PC-3 (cell line): Measurements from ENCODE around the gene KLHDC9.

Source experiments
- EZH2 ChIP-seq: fragments of 300-600 bp; sonication (generic); IDR thresholded peaks from one replicate; pipeline ENCODE4 v1.6.1; 2017; ENCODE audit warnings: antibody characterized with exemption, mild to moderate bottlenecking, low read length; ENCODE audit not compliant: unreplicated experiment
- EZH2phosphoT487 ChIP-seq: fragments of 300-600 bp; sonication (generic); IDR thresholded peaks from 2 replicates; pipeline ENCODE4 v1.6.1; 2018; ENCODE audit warnings: mild to moderate bottlenecking, antibody characterized with exemption, low read length, borderline replicate concordance
- TF ChIP-seq, protein P1 (sequence below): fragments of 300-600 bp; sonication (generic); conservative IDR thresholded peaks from 2 replicates; pipeline ENCODE4 v1.5.1; 2017; ENCODE audit warnings: antibody characterized with exemption, low read depth, mild to moderate bottlenecking, low read length

DNA sequence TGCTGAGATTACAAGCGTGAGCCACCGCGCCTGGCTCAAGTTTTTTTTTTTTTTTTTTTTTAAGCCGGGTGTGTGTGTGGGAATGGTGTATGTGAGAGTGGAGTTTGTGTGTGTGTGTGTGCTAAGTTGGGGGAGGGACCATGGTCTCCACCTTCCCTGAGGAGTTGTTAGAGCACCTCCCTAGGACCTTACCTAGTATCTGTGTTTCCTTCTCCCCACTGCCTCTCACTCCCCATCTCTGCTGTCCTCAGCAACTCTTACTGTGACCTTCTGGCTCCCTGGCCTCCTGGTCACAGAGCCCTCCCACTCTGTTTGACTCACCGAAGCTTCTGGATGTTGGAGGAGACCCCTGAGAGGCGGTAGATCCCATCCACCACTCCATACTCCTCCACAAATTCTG is 38.9 kb upstream of the KLHDC9 start:
- TF ChIP-seq, protein P1, sequence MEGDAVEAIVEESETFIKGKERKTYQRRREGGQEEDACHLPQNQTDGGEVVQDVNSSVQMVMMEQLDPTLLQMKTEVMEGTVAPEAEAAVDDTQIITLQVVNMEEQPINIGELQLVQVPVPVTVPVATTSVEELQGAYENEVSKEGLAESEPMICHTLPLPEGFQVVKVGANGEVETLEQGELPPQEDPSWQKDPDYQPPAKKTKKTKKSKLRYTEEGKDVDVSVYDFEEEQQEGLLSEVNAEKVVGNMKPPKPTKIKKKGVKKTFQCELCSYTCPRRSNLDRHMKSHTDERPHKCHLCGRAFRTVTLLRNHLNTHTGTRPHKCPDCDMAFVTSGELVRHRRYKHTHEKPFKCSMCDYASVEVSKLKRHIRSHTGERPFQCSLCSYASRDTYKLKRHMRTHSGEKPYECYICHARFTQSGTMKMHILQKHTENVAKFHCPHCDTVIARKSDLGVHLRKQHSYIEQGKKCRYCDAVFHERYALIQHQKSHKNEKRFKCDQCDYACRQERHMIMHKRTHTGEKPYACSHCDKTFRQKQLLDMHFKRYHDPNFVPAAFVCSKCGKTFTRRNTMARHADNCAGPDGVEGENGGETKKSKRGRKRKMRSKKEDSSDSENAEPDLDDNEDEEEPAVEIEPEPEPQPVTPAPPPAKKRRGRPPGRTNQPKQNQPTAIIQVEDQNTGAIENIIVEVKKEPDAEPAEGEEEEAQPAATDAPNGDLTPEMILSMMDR: no peak
- TF ChIP-seq EZH2phosphoT487: no peak
- no peak for TF ChIP-seq EZH2
